ENCODE results near the gene PMEPA1. TPM values are rescaled to one million over a fixed set of nuclear protein-coding genes. Genes with fewer than 3 reads are reported as not detected.

The PMEPA1 gene
- total RNA-seq, 3 donors from 2014 or later (not counting 1 experiment from before 2014, with no cell fraction given): 1.2 to 5.9 (median 2.4) TPM

DNA sequence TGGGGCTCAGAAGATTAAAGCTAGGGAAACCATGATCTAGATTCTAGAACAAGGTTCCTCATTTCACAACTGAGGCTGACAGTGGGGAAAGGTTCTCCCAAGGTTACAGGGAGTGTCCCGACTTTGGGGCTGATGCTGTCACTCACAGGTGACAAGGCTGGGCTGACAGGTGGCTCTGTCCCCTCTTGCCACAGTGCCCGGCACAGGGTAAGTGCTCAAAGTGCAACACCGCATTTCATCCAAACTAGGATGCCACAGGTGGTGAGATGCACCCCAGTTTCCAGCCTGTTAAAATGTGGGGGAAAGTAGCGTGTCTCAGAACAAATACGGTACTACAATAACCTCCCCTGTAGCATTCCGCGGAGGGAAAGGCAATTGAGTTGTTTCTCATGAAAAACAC lies 97.4 kb downstream of the PMEPA1 start:
- no peak for DNase-seq
- Histone ChIP-seq H3K4me3 (ENCODE audit: low read length) (no peak overlapping the region), H3K36me3 (ENCODE audit: control insufficient read depth, insufficient read depth, low read length) (peaks cover 82% of the 10 kb centered on the region), H3K4me1 (ENCODE audit: control insufficient read depth, insufficient read depth, low read length) (peaks cover 20% of the 10 kb centered on the region), H3K27me3 (ENCODE audit: control insufficient read depth, insufficient read depth, low read length) (no peaks in the 10 kb centered on the region), H3K9me3 (ENCODE audit: control insufficient read depth, insufficient read depth, low read length) (no peaks in the 10 kb centered on the region), H3K27ac (ENCODE audit: low read length) (no peak overlapping the region)
- ATAC-seq: no peak
- TF ChIP-seq, protein P1, sequence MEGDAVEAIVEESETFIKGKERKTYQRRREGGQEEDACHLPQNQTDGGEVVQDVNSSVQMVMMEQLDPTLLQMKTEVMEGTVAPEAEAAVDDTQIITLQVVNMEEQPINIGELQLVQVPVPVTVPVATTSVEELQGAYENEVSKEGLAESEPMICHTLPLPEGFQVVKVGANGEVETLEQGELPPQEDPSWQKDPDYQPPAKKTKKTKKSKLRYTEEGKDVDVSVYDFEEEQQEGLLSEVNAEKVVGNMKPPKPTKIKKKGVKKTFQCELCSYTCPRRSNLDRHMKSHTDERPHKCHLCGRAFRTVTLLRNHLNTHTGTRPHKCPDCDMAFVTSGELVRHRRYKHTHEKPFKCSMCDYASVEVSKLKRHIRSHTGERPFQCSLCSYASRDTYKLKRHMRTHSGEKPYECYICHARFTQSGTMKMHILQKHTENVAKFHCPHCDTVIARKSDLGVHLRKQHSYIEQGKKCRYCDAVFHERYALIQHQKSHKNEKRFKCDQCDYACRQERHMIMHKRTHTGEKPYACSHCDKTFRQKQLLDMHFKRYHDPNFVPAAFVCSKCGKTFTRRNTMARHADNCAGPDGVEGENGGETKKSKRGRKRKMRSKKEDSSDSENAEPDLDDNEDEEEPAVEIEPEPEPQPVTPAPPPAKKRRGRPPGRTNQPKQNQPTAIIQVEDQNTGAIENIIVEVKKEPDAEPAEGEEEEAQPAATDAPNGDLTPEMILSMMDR (IDR thresholded peaks at IDR 0.05): no peak
- 88% methylated on average over 7 of the region's 7 CpGs for WGBS (ENCODE audit: insufficient coverage)
- Mint-ChIP-seq H3K4me3 (no peak overlapping the region), H3K27ac (no peak overlapping the region), H3K9me3 (no peaks in the 10 kb centered on the region), H3K4me1 (peaks cover 15 to 26% of the 10 kb centered on the region in 2 donors), H3K27me3 (ENCODE audit: low read depth in 2 of 2) (no peaks in the 10 kb centered on the region), H3K36me3 (peaks cover 16% of the 10 kb centered on the region)
- intact Hi-C loops (cut with micrococcal nuclease): no loop called here

DNA sequence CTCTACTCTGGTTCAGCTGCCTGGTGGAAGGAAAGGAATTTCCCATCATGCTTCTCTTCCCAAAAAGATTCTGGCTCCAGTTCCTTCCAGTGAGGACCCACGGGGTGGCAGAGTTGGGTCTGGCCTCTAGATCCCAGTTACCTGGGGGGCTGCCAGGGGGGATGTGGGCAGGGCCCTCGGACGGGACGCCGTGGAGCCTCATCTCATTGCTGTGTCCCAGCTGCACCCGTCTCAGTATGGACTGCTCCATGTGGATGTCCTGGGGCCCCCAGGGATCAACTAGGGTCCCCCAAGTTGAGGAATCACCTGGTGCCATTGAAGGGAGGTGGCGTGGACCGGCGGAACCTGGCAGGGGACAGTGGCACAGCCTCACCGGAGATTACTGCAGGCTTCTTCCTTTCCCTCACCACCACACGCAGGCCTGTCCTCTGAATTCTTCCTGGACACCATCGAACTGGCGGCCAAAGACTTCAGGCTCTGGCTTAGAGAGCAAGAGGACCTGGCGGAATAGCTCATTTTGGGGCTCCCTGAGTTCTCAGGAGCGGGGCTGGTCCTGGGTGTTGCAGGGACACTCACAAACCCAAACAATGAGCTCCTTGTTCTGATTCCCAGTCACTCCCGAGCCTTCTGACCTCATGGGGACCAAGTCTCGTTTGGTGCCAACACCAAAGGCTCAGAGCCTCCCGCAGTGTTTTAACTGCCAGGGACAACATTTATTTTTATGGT lies 98.1 kb downstream of the PMEPA1 start:
- intact Hi-C loops (cut with micrococcal nuclease): no loop called here
- H3K27me3 Mint-ChIP-seq (ENCODE audit: low read depth in 2 of 2): no peaks in the 10 kb centered on the region
- no peak overlapping the region for H3K27ac Mint-ChIP-seq
- Histone ChIP-seq H3K4me3 (ENCODE audit: low read length) (no peak overlapping the region), H3K9me3 (ENCODE audit: control insufficient read depth, insufficient read depth, low read length) (no peaks in the 10 kb centered on the region), H3K27ac (ENCODE audit: low read length) (no peak overlapping the region), H3K4me1 (ENCODE audit: control insufficient read depth, insufficient read depth, low read length) (peaks cover 13% of the 10 kb centered on the region), H3K36me3 (ENCODE audit: control insufficient read depth, insufficient read depth, low read length) (peaks cover 83% of the 10 kb centered on the region), H3K27me3 (ENCODE audit: control insufficient read depth, insufficient read depth, low read length) (no peaks in the 10 kb centered on the region)
- peaks cover 23% of the 10 kb centered on the region for H3K36me3 Mint-ChIP-seq
- no peak overlapping the region for H3K4me3 Mint-ChIP-seq
- WGBS (ENCODE audit: insufficient coverage): 96% methylated on average over 17 of the region's 18 CpGs
- TF ChIP-seq, protein P1 (IDR thresholded peaks at IDR 0.05): no peak
- ATAC-seq (no peak), DNase-seq (peak in 1 of 2 donors; percentile 12)
- no peaks in the 10 kb centered on the region for H3K9me3 Mint-ChIP-seq
- H3K4me1 Mint-ChIP-seq: peaks cover 14 to 26% of the 10 kb centered on the region in 2 donors

DNA sequence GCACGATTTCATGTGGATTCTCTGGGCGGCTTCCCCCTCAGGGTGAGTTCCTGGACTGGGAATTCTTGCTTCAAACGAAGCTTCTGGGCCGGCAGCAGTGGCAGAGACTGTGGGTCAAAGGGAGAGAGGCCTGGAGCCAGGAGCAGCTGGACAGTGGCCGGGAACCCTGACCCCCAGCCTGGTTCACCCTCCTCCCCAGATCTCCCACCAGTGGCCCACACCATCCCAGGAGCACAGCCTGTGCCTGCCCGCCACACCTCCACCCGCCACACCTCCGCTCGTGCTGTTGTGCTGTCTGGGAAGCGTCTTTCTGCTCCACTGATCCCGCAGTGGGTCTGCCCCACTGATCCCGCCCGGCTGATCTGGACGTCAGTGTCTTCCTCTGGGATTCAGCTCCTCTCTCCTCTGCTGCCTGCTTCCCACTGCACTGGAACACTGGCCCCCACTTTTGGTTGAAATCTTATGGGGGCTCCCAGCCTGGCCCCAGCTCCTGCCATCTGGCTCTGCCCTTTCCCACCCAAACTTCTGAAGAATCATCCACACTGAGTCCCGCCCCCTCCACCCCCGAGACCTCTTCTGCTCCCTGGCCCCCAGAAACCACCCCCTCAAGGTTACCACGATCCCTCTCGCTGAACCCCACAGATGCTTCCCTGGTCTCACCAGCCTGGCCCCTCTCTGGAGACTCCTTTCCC lies 99.4 kb downstream of the PMEPA1 start:
- no peaks in the 10 kb centered on the region for H3K27me3 ChIP-seq (ENCODE audit: control insufficient read depth, insufficient read depth, low read length)
- 95% methylated on average over 18 of the region's 18 CpGs for WGBS (ENCODE audit: insufficient coverage)
- Mint-ChIP-seq H3K27me3 (ENCODE audit: low read depth in 2 of 2) (no peaks in the 10 kb centered on the region), H3K36me3 (peaks cover 24% of the 10 kb centered on the region), H3K4me3 (no peak overlapping the region), H3K9me3 (no peaks in the 10 kb centered on the region), H3K27ac (peak overlapping the region in 1 of 2 donors; percentile 53), H3K4me1 (peaks cover 26 to 36% of the 10 kb centered on the region in 2 donors)
- no peak overlapping the region for H3K27ac ChIP-seq (ENCODE audit: low read length)
- no peak overlapping the region for H3K4me3 ChIP-seq (ENCODE audit: low read length)
- DNase-seq: no peak
- H3K4me1 ChIP-seq (ENCODE audit: control insufficient read depth, insufficient read depth, low read length): peaks cover 11% of the 10 kb centered on the region
- intact Hi-C loops (cut with micrococcal nuclease): no loop called here
- TF ChIP-seq, protein P1 (IDR thresholded peaks at IDR 0.05): no peak
- H3K36me3 ChIP-seq (ENCODE audit: control insufficient read depth, insufficient read depth, low read length): peaks cover 79% of the 10 kb centered on the region
- H3K9me3 ChIP-seq (ENCODE audit: control insufficient read depth, insufficient read depth, low read length): no peaks in the 10 kb centered on the region
- ATAC-seq: no peak

Measured in natural killer cell (primary cell).